Neural crest cell (in vitro differentiated cells): ENCODE results near the gene ASF1B. TPM values are rescaled to one million over a fixed set of nuclear protein-coding genes. Genes with fewer than 3 reads are reported as not detected.
"Not testable (repeated sequence)": the region's sequence is repeated elsewhere in the genome, so short reads cannot be mapped to it uniquely, and the experiment has no call there.

ENCODE experiments used
- DNase-seq: peaks from one replicate; pipeline ENCODE4 v3.0.0; 2021; ENCODE audit warnings: low read depth, mixed read lengths, low spot score
- H3K27ac Mint-ChIP-seq: one replicate; pipeline ENCODE4 v1.8.0; 2021; ENCODE audit warnings: mild to moderate bottlenecking, mixed read lengths; ENCODE audit not compliant: unreplicated experiment
- H3K27me3 Mint-ChIP-seq: 2 replicates; pipeline ENCODE4 v1.8.0; 2021; ENCODE audit warnings: low read depth, mild to moderate bottlenecking, mixed read lengths
- H3K36me3 Mint-ChIP-seq: 2 replicates; pipeline ENCODE4 v1.8.0; 2021; ENCODE audit warnings: low read depth, mild to moderate bottlenecking, mixed read lengths
- H3K4me1 Mint-ChIP-seq: 2 replicates; pipeline ENCODE4 v1.8.0; 2021; ENCODE audit warnings: mixed read lengths
- H3K4me3 Mint-ChIP-seq: one replicate; pipeline ENCODE4 v1.8.0; 2021; ENCODE audit warnings: mild to moderate bottlenecking, mixed read lengths
- H3K9me3 Mint-ChIP-seq: 2 replicates; pipeline ENCODE4 v1.8.0; 2021; ENCODE audit warnings: mixed read lengths
- CTCF ChIP-seq: fragments of 200-600 bp; sonication (generic); conservative IDR thresholded peaks from 2 replicates; pipeline ENCODE4 v1.5.0; 2021; ENCODE audit warnings: antibody characterized with exemption, mild to moderate bottlenecking
- long read RNA-seq: library from polyadenylated mRNA; unstranded; transcript quantifications from one replicate; pipeline ENCODE4 v2.0.0, GENCODE V29; 2020
- total RNA-seq: library from RNA; stranded (reverse); gene quantifications from 2 replicates; pipeline ENCODE4 v1.2.1, GENCODE V29; 2021

The ASF1B gene
- total RNA-seq = 54.8 and 55.6 TPM in 2 replicates
- long read RNA-seq, transcript ASF1B-201 (4 exons, 2,059 nt) = major isoform, 41 of 46 reads
- long read RNA-seq, partial matches to known transcripts = 1 of 46 reads
- long read RNA-seq, other reads (novel, unspliced or antisense) = 1 of 46 reads

DNA sequence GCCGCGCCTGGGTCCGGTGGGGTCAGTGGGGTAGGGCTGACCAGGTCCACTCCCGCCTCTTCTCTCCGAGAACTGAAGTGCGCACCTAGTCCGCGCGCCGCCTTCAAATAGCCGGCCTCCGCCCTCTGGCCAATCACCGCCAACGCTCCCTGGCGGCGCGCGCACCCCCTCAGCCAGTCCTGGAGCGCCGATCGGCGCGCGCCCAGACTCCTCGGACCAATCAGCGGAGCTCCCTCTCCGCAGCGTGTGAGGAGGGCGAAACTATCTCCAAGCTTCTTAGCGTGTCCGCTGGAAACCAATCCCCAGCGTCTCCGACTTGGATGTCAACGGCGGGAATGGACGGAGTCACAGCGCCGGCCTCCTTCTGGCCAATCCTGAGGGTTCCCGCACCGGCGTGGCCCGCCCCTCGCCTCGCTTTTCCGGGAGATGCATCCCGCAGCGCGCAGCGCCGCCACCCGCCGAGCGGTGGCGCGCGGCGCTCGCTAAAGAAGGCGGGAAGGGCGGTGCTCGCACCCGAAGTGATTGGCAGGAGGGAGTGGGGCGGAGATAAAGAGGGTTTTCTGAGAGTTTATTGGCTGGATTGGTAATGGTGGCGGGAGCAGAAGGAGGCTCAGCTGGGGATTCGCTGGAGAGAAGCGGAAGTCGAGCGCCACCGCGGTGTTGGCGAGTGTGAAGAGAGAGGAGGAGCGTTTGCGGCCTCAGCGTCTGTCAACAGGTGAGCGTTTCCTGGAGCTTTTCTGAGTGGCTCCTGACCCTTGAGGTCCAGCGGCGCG lies at the start of gene ASF1B:
TSS of gene ASF1B (minus strand) at position 81 of the 773 bp plus-strand sequence. CDS start 133 bp downstream, outside the sequence.
- H3K4me3 Mint-ChIP-seq = peak within 1 kb of the TSS; percentile 93
- H3K27me3 Mint-ChIP-seq = no peaks in the 10 kb centered on the region
- H3K27ac Mint-ChIP-seq = peak within 1 kb of the TSS; percentile 71
- peaks cover 37% of the 10 kb centered on the region for H3K4me1 Mint-ChIP-seq
- no peaks in the 10 kb centered on the region for H3K9me3 Mint-ChIP-seq
- peak; percentile 95 for DNase-seq
- H3K36me3 Mint-ChIP-seq = peaks cover 3% of the 10 kb centered on the region
- TF ChIP-seq CTCF = peak; percentile 71

- DNase-seq, H3K9me3 Mint-ChIP-seq, H3K4me1 Mint-ChIP-seq, H3K36me3 Mint-ChIP-seq, H3K4me3 Mint-ChIP-seq, H3K27me3 Mint-ChIP-seq, H3K27ac Mint-ChIP-seq: not testable (repeated sequence)
These were observed 49.3 kb upstream of the ASF1B start for GRCh38 chr19:14185691-14186090.

- no peak for DNase-seq
- Mint-ChIP-seq H3K27ac (no peak overlapping the region), H3K4me1 (peaks cover 9% of the 10 kb centered on the region), H3K27me3 (no peaks in the 10 kb centered on the region), H3K9me3 (no peaks in the 10 kb centered on the region), H3K4me3 (no peak overlapping the region), H3K36me3 (no peaks in the 10 kb centered on the region)
- TF ChIP-seq CTCF = no peak
These were observed 48.8 kb upstream of the ASF1B start for GRCh38 chr19:14185158-14185557.

GRCh38 chr19:14183741-14184350 lies 47.5 kb upstream of the ASF1B start:
- Mint-ChIP-seq H3K4me1 (peaks cover 9% of the 10 kb centered on the region), H3K36me3 (no peaks in the 10 kb centered on the region), H3K27ac (no peak overlapping the region), H3K4me3 (no peak overlapping the region), H3K9me3 (no peaks in the 10 kb centered on the region), H3K27me3 (no peaks in the 10 kb centered on the region)
- no peak for DNase-seq
- TF ChIP-seq CTCF = no peak

DNA sequence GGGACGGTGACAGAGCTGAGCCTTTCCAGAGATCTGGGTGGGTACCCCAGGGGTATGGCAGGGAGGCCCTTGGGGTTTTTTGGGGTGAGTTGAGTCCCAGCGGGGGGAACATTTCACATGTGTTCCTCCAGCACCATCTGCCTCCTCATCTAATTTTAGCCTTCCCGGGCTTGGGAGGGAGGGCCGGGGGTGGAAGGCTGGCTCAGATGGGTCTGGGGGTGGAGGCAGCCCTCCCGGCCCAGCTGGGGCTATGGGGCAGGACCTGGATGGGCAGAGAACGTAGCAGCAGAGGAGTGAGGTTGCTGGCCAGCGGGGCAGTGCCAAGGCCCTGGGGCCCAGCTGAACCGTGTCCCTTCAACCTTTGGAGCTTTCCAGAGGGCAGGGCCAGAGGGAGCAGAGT lies 46.1 kb upstream of the ASF1B start:
- H3K4me3 Mint-ChIP-seq = no peak overlapping the region
- H3K27me3 Mint-ChIP-seq = no peaks in the 10 kb centered on the region
- no peak overlapping the region for H3K27ac Mint-ChIP-seq
- no peak for DNase-seq
- H3K4me1 Mint-ChIP-seq = peaks cover 9% of the 10 kb centered on the region
- H3K36me3 Mint-ChIP-seq = no peaks in the 10 kb centered on the region
- TF ChIP-seq CTCF = no peak
- no peaks in the 10 kb centered on the region for H3K9me3 Mint-ChIP-seq

GRCh38 chr19:14181906-14182305 lies 45.5 kb upstream of the ASF1B start:
- no peak overlapping the region for H3K4me3 Mint-ChIP-seq
- no peaks in the 10 kb centered on the region for H3K27me3 Mint-ChIP-seq
- H3K36me3 Mint-ChIP-seq = no peaks in the 10 kb centered on the region
- TF ChIP-seq CTCF = no peak
- DNase-seq = no peak
- H3K4me1 Mint-ChIP-seq = peaks cover 8% of the 10 kb centered on the region
- H3K27ac Mint-ChIP-seq = no peak overlapping the region
- H3K9me3 Mint-ChIP-seq = no peaks in the 10 kb centered on the region

DNA sequence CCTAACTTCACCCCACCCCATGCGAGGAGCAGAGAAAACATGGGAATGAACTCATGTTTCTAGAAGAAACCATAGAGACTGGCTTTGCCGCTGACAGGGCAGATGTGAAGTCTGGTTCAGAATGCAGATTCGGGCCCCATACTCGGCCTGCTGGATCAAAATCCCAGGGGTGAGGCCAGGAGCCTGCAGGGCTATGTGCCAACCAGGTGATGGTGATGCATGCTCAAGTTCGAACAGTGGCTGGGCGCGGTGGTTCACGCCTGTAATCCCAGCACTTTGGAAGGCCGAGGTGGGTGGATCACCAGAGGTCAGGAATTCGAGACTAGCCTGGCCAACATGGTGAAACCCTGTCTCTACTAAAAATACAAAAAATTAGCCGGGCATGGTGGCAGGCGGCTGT lies 44.8 kb upstream of the ASF1B start:
- H3K9me3 Mint-ChIP-seq, H3K4me3 Mint-ChIP-seq, H3K36me3 Mint-ChIP-seq, H3K27ac Mint-ChIP-seq, H3K4me1 Mint-ChIP-seq, DNase-seq, H3K27me3 Mint-ChIP-seq: not testable (repeated sequence)
